MCF 10A (cell line): Measurements from ENCODE around the gene ECEL1. TPM values are rescaled to one million over a fixed set of nuclear protein-coding genes. Genes with fewer than 3 reads are reported as not detected.

ENCODE experiments used
- BruUV-seq: library from RNA; stranded (reverse); fragments of 400-500 nt; replicated peaks from 2 replicates; lab custom pipeline; 2021; lab: Mats Ljungman, UMichigan
- CTCF ChIA-PET: fragments of 300-600 bp; sonication (Branson Sonifier 250); formaldehyde crosslinking; extraction: SDS; loops from one replicate; lab custom pipeline; 2021; ENCODE audit warnings: antibody characterized with exemption, inconsistent platforms; lab: Yijun Ruan, JAX
- POLR2A ChIA-PET: fragments of 300-600, 350-650 bp; sonication (Branson Sonifier 250); formaldehyde crosslinking; extraction: SDS; loops from one replicate; lab custom pipeline; 2020; ENCODE audit warnings: antibody characterized with exemption, inconsistent platforms; lab: Yijun Ruan, JAX
- DNase-seq: peaks from one replicate; pipeline ENCODE4 v3.0.0-alpha.2; 2018; ENCODE audit not compliant: unreplicated experiment
- H3K27ac Mint-ChIP-seq: one replicate; pipeline ENCODE4 v1.8.0; 2022; ENCODE audit warnings: mild to moderate bottlenecking, low read depth, mixed read lengths; ENCODE audit not compliant: unreplicated experiment
- H3K27me3 Mint-ChIP-seq: one replicate; pipeline ENCODE4 v1.8.0; 2022; ENCODE audit warnings: mixed read lengths; ENCODE audit not compliant: insufficient read depth, unreplicated experiment
- H3K36me3 Mint-ChIP-seq: one replicate; pipeline ENCODE4 v1.8.0; 2022; ENCODE audit warnings: mild to moderate bottlenecking, moderate library complexity, mixed read lengths; ENCODE audit not compliant: insufficient read depth, unreplicated experiment
- H3K4me1 Mint-ChIP-seq: one replicate; pipeline ENCODE4 v1.8.0; 2022; ENCODE audit warnings: mixed read lengths; ENCODE audit not compliant: insufficient read depth, unreplicated experiment
- H3K4me3 Mint-ChIP-seq: one replicate; pipeline ENCODE4 v1.8.0; 2022; ENCODE audit warnings: mild to moderate bottlenecking, moderate library complexity, mixed read lengths; ENCODE audit not compliant: unreplicated experiment
- H3K9me3 Mint-ChIP-seq: one replicate; pipeline ENCODE4 v1.8.0; 2022; ENCODE audit warnings: mixed read lengths; ENCODE audit not compliant: unreplicated experiment
- CTCF ChIP-seq: fragments of 200-600 bp; IDR thresholded peaks from one replicate; pipeline ENCODE4 v1.8.0; 2022; ENCODE audit warnings: antibody characterized with exemption, mild to moderate bottlenecking; ENCODE audit not compliant: unreplicated experiment
- intact Hi-C: fragments of 100-400 bp; cut with micrococcal nuclease; formaldehyde crosslinking; loops from 2 replicates; pipeline ENCODE4 v1.14.1; 2022
- total RNA-seq: library from RNA; stranded (reverse); gene quantifications from 2 replicates; pipeline ENCODE4 v1.2.3, GENCODE V29; 2022

Gene ECEL1
- total RNA-seq, 1 experiment from 2014 or later = not detected

DNA sequence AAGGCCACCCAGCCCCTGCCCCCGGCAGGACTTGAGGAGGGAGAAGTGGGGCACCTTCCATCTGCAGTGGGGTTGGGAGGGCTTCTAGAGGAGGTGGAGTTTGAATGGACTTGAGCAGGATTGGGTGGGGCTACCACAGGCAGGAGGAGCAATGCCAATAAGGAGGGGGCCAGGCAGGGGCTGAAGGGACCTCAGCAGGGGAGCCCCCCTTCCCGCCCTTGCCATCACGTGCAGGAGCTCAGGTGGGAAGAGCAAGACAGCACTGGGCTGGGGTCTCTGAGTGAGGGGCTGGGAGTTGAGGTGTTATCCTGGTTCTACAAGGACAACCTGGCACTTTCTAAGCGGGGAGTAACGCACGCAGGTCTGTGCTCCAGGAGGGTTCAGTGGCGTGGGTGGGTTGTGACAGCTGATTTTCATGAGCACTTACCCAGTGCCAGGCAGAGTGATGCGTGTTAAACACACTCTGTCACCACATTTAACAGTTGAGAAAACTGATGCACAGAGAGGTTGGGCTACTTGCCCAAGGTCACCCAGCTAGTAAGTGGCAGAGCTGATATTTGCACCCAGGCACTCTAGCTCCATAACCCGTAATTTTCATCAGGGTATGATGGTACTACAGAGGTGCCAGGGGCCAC, 43.1 kb upstream of the ECEL1 start:
- H3K36me3 Mint-ChIP-seq = no peaks in the 10 kb centered on the region
- H3K4me1 Mint-ChIP-seq = peaks cover 5% of the 10 kb centered on the region
- no peak for DNase-seq
- H3K4me3 Mint-ChIP-seq = no peak overlapping the region
- POLR2A ChIA-PET = interaction anchor here (1.0 kb wide), 1 partner anchor 9 kb away, joined by 3 read pairs; the partner anchor contains the start of gene CHRNG
- no peak overlapping the region for H3K27ac Mint-ChIP-seq
- CTCF ChIA-PET = interaction anchor here (0.6 to 1.4 kb wide), 3 partner anchors 9 to 204 kb away, joined by 3 to 6 read pairs (median 5); no protein-coding TSS in a partner anchor
- no peaks in the 10 kb centered on the region for H3K9me3 Mint-ChIP-seq
- TF ChIP-seq CTCF = no peak
- no TSS peak for BruUV-seq
- no peaks in the 10 kb centered on the region for H3K27me3 Mint-ChIP-seq
- intact Hi-C loops = no loop called here

DNA sequence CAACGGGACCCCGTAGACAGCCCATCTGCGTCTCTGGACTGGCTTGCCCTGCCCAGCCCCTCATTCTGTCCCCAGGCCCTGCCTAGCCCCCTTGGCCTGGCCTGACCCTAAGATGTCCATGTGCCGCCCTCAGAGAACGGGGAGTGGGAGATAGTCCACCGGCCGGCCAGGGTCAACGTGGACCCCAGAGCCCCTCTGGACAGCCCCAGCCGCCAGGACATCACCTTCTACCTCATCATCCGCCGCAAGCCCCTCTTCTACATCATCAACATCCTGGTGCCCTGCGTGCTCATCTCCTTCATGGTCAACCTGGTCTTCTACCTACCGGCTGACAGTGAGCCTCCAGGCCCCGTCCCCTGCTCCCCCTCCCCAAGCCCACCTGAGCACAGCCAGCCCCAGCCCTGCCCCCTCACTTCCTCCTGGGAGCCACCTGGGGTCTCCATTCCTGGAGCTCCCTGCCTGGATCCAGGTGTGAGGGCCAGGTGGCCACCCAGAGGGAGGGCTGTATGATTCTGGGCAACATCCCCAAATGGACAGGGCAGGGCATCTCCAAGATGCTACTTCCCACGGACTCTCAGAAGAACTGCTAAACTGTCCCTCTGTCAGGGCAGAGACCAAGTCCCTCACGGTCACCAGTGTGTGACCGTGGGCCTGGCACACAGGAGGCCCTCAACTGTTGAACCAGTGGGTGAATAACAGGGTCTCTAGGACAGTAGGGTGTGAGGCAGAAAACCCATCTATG, 42.3 kb upstream of the ECEL1 start:
- H3K9me3 Mint-ChIP-seq = no peaks in the 10 kb centered on the region
- intact Hi-C loops = no loop called here
- BruUV-seq = no TSS peak
- ChIA-PET POLR2A (no interaction called here), CTCF (interaction anchor here (0.6 to 1.4 kb wide), 2 partner anchors 8 to 82 kb away, joined by 3 to 6 read pairs; no protein-coding TSS in a partner anchor)
- DNase-seq = no peak
- no peaks in the 10 kb centered on the region for H3K27me3 Mint-ChIP-seq
- H3K36me3 Mint-ChIP-seq = no peaks in the 10 kb centered on the region
- TF ChIP-seq CTCF = no peak
- H3K4me1 Mint-ChIP-seq = peaks cover 5% of the 10 kb centered on the region
- no peak overlapping the region for H3K4me3 Mint-ChIP-seq
- no peak overlapping the region for H3K27ac Mint-ChIP-seq

- POLR2A ChIA-PET = no interaction called here
Measured at GRCh38 chr2:232528746-232529460, 41.3 kb upstream of the ECEL1 start.

More at GRCh38 chr2:232528746-232529460, 41.3 kb upstream of the ECEL1 start:
- BruUV-seq = no TSS peak
- Mint-ChIP-seq H3K9me3 (no peaks in the 10 kb centered on the region), H3K27ac (no peak overlapping the region), H3K27me3 (no peaks in the 10 kb centered on the region), H3K36me3 (no peaks in the 10 kb centered on the region), H3K4me3 (no peak overlapping the region), H3K4me1 (peaks cover 5% of the 10 kb centered on the region)
- CTCF ChIA-PET = no interaction called here
- TF ChIP-seq CTCF = no peak
- intact Hi-C loops = no loop called here
- no peak for DNase-seq
